Measurements from ENCODE around the gene SLU7.
"Not testable (repeated sequence)": the region's sequence is repeated elsewhere in the genome, so short reads cannot be mapped to it uniquely, and the experiment has no call there.

The SLU7 gene

DNA sequence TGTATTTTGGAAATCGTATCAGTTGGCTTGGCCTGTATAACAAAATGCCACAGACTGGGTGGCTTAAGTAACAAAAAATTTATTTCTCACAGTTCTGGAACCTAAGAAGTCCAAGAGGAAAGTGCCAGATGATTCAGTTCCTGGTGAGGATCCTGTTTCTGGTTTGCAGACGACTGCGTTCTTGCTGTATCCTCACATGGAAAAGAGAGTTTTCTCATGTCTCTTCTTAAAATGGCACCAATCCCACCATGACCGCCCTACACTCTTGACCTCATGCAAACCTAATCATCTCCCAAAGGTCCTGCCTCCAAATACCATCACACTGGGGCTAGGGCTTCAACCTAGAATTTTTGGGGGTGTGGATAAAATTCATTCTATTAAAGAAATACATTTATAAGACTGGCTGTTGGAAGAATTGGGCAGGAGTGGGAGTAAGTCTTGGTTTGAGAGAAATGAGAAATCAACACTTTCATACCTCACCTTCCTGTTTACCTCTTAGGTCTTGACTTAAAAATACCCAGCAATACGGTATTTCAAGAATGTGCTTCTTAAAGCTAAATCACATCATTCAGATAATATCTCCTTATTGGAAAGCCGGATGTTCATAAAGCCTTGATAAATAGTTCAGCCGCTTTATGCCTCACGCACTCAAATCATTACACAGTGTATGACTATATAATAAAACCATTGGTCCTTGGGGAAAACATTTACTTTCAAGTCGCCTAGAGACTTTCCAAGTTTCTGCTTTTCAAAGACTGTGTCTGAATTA is 31.5 kb upstream of the SLU7 start:
- no peak for DNase-seq

DNA sequence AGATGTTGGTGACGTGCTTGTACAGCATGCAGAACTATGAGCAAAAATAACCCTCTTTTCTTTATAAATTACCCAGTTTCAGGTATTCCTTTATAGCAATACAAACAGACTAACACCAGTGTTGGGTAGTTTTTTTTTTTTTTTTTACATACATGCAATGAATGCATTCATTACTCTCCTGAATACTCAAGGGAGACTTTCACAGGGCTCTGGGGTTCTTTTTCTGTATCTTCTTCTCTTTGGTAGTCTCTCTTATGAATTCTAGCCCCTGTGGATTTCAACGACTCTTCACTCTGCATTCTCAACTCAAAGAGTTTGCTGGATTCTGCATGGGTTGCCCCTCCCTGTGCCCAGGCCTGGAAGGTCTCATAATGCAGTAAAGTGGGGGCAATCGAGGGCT is 30.6 kb upstream of the SLU7 start:
- DNase-seq: no peak

DNA sequence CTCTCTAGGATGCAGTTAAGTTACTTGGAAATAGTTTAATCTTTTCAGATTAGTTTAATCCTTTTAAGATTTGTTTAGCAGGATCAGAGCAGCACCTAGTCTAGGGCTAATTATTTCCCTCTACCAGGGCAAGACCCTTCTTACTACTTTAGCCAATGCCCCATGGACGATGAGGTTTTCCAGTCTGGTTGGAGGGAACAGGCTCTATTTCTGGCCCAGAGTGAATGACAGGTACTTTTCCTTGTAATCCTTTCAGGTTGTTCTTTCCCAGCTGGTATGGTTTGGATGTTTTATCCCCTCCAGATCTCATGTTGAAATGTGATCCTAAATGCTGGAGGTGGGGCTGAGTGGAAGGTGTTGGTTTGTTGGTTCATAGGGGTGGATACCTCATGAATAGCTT is 30.0 kb upstream of the SLU7 start:
- no peak for DNase-seq

DNA sequence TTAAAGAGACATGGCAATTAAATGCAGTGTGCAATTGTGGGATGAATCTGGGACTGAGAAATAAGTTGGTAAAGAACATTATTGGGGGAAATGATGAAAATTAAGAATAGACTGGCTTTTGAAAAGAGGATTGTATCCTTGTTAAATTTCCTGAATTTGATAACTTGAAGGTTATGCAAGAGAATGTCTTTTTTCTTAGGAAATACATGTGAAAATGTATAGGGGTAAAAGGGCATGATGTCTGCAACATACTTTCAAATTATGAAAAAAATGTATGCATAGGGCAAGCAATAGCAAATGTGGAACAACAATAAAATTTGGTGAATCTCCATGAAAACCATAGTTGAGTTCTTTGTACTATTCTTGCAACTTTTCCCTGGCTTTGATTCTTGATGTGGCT is 26.9 kb upstream of the SLU7 start:
- DNase-seq: no peak

DNA sequence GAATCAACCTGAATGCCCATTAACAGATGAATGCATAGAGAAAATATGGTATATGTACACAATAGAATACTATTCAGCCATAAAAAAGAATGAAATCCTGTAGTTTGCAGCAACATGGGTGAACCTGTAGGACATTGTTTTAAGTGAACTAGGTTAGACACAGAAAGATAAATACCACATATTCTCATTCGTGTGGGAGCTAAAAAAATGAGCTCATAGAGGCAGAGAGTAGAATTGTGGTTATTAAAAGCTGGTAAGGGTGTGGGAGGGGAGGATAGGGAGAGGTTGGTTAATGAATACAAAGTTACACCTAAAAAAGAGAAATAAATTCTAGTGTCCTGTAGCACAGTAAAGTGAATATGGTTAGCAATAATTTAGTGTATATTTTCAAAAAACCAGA is 26.3 kb upstream of the SLU7 start:
- no peak for DNase-seq

DNA sequence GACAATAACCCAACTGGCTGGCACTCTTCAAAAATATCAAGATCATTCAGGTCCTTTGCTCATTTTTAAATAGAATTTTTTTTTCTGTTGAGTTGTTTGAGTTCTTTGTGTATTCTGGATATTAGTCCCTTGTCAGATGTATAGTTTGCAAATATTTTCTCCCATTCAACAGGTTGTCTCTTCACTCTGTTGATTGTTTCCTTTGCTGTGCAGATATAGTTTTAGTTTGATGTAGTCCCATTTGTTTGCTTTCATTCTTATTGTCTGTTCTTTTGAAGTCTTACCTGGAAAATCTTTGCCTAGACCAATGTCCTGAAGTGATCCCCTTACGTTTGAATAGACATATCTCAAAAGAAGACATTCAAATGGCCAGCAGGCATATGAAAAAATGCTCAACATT is 25.5 kb upstream of the SLU7 start:
- DNase-seq: no peak

DNA sequence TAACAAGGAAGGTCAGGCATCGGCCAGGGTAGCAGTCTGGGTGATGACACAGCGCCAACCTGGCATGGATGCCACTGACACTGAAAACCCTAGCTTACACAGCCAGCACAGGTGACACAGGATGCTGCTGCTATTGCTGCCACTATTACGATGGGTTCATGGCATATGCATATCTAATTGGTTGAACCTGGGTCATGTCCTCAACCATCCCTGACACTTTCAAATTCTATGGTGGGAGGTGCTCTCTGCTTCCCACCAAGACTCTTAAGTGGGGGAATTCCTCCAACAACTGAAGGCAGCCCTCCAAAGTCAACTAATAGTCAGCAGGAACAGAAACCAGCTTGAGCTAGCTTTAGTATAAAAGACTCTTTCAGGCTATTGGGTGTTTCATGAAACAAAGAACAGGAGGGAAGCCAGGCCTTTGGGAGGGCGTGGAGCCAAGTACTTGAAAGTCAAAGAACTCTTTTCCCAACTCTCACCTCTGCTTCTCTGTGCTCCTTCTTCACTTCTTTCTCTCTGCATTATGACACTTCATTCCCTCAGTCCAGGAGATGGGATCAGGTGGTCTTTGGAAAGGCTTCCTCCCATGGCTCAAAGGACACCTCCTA is 24.0 kb upstream of the SLU7 start:
- no peak for DNase-seq

DNA sequence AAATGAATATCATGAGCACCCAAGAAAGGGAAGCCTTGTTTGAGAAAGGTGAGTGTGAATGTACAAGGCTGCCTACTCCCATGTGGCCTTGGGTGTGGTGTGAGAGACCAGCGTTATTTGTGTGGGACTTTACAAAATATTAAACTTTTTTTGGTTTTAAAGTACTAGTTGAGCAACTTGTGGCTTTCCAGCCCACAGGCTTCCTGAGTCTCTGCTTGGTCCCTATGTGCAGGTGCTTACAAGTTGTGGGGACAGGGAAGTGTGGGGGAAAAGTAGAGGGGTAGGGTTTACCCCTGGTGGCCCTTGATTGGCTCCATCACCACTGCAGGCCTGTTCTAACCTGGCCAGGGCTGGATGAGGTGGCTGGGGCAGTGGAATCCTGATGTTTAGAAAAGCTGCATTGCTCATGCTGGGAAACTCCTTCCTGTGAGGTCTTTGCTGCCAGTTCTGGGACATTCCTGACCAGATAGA is 22.5 kb upstream of the SLU7 start:
- no peak for DNase-seq

DNA sequence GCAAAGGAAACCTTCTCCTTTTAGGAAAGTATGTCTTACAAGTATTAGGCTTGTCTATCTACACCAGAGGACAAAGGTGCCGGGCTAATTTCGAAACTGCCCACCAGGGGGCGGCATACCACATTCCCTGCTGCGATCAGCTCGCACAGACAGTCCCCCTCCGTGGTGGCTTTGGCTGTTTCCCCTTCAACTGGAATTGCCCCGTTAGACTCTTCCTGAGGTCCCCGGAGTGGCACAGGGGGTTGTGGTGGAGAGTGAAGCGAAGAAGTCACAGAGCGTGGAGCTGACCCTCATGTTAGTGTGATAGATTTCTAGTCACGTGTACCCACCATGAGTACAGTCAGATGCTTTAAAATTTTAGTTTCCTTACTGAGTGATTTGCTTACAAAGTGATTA is 20.3 kb upstream of the SLU7 start:
- DNase-seq: peak; percentile 75 to 93 (median 82)

DNA sequence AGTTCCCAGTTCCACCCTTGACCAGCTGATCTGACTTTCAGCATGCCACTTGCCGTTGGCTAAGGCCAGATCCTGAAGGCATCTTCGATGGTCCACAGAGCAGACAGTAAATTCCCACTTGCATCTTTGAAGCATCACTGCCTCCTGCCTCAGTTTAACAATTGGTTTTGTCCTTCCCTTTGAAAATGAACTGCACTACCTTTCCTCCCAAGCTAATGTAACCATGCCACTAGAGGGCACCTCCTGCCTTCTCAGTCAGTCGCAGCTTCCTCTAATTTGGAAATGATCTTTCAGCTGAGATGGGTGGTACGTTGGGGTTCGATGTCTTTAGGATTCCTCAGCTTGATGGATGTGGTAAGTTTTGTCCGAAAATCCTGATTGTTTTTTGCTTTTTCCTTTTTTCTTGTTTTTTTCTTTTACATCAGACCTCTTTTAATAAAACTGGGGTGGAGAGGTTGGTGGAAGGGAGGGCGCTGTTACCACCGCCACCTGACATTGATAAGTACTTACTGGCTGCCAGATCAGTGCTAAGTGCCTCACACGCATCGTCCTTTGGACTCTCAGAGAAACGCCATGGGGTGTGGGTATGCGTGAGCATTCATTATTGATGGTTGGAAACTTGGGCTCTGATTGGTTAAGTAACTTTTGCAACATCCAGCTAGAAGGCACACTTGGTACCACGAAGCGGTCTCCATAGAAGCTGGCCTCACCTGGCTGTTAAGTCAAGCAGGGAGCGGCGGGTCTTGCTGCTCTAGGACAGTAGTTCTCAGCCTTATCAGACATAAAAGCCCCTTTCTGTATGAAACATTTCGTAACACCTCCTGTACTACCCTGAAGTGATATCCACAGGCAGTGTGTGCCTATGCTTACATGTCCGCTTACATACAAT is 19.7 kb upstream of the SLU7 start:
- peak; percentile 30 to 46 (median 39) for DNase-seq

DNA sequence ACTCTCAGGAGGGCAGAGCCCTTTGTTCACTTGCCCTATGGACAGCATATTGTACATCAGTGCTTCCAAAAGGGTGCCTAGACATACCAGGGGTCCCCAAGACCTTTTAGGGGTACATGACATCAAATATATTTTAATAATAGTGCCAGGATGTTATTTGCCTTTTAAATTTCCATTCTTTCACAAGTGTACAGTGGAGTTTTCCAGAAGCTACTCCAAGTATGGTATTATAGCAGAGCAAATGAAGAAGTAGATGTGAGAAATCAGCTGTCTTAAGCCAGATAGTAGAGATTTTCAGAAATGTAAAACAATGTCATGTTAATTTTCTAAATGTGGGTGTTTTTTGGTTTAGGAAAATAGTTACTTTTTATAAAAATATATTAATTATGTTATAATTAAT is 18.4 kb upstream of the SLU7 start:
- no peak for DNase-seq

DNA sequence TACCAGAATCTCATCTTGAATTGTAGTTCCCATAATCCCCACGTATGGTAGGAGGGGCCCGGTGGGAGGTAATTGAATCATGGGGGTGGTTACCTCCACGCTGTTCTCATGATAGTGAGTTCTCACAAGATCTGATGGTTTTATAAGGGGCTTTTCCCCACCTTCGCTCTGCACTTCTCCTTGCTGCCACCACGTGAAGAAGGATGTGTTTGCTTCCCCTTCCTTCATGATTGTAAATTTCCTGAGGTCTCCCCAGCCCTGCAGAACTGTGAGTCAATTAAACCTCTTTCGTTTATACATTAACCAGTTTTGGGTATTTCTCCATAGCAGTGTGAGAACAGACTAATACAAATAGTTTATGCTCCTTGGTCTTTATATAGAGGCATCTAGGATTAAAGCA is 17.8 kb upstream of the SLU7 start:
- DNase-seq: not testable (repeated sequence)

DNA sequence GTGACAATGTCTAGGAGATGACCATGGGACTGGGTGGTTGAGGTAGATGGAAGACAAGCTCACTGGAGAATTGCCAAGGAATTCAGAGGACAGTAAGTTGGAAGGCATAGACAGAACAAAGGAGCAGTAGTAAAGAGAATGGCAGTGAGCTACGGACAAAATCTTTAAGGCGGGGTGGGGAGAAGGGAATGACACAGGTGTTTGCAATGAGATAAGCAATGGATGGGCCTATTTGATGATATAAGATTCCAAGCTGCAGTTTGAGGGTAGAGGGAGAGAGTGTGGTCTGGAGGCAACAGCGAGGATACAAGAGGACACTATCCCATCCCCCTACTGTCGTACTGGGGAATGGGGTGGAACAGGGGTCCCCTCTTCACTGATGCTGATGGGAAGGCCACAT is 17.1 kb upstream of the SLU7 start:
- DNase-seq: no peak

DNA sequence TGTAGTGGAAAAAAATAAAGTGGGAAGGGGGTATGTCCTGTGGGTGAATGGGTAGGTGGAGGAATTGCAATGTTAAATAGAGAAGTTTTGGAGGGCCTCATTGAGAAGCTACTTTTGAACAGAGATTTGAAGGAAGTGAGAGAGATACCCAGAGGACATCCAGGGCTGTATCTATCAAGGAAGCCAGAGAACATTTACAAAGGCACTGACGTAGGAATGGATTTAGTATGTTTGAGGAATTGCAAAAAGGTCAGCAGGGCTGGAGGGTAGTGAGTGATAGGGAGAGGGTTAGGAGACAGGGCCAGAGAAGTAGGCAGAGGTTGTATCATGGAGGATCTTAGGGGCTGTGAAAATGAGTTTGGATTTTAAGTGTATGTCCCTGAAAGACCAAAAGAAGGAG is 16.7 kb upstream of the SLU7 start:
- DNase-seq: no peak

DNA sequence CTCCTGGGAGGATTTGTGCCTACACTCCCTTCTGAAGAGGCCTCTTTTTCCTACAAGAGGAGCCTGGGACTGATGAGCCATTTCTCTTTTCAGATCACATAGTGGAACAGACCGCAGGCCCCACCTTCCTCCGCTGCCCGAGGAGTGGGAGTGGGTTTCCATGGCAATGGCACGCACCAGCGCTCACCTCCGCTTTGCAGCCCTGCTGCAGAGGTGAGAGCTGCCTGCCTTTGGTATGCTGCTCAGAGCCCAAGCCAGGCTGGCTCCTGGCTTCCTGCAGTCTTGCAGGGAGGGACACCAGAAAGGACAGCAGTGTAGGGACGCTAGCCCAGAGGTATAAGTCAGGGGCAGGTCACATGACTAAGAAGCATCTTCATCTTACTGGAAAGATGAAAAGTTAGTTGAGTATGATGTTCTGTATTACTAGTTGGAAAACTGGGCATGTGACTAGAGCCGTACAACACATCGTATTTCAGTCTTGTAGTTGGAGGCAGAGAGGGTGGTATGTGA is 15.2 kb upstream of the SLU7 start:
- DNase-seq: no peak

DNA sequence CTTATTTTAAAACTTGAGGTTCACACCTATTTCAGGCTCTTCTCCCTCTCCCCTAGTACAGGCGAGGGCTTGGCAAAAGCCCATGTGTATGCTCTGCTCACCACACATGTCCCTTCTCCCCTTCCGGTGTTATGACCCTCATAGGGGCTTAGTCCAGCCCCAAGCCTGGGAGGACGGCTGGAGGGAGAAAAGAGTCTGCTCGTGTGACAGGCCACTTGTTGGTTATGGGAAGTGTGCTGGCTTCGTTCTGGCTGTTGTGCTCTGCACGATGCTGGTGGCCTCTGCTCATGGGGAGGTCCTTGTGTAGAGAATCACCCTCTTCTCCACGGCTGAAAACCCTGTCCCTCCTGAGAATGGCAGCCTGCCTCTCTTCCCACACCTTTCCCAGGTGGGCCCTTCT is 13.9 kb upstream of the SLU7 start:
- DNase-seq: no peak

DNA sequence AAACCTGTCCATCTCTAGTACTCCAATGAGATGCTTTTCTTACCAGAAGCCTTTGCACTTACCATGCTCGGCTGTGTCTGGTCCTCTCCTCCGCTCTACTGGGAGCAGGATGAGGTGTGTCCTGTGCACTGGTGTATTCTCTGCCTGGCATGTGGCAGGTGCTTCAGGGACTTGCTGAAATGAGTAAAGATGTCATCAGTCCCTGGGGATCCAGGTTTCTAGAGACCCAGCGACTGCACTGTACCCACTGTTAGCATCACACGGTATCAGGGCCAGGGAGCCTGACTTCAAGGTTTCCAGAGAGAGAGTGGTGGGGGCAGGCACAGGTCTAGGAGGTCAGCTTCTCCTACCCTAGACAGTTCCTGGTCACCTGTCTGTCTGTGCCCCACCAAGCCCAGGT is 13.3 kb upstream of the SLU7 start:
- DNase-seq: no peak

DNA sequence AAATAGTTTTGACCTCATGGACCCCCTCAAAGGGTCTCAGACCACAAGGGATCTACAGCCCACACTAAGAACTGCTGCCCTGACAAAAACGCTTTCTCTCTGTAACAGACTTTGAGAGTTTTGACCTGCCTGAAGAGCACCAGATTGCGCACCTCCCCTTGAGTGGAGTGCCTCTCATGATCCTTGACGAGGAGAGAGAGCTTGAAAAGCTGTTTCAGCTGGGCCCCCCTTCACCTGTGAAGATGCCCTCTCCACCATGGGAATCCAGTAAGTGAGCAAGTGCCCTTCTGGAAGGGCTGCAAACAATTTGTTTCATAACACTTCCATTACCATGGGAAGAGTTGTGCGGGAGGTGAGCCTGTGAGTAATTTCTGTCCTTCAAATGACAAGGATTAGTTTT is 8.7 kb upstream of the SLU7 start:
- no peak for DNase-seq

DNA sequence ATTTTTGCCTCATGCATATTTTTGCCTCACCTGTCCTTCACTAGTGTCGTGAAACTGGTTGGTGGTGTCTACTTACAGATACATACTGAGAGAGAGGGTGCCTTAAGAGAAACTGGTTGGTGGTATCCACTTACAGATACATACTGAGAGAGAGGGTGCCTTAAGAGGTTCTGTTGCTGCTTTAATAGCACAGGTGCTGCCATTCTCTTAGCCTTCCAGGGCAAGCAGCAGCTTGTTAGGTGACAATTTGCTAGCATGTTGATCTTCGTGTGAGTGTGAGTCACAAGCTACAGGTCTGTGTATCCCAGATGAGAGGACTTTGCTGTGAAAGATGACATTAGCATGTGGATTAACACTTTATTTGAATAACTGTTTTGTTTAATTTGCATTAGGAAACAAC is 4.2 kb upstream of the SLU7 start:
- DNase-seq: no peak

DNA sequence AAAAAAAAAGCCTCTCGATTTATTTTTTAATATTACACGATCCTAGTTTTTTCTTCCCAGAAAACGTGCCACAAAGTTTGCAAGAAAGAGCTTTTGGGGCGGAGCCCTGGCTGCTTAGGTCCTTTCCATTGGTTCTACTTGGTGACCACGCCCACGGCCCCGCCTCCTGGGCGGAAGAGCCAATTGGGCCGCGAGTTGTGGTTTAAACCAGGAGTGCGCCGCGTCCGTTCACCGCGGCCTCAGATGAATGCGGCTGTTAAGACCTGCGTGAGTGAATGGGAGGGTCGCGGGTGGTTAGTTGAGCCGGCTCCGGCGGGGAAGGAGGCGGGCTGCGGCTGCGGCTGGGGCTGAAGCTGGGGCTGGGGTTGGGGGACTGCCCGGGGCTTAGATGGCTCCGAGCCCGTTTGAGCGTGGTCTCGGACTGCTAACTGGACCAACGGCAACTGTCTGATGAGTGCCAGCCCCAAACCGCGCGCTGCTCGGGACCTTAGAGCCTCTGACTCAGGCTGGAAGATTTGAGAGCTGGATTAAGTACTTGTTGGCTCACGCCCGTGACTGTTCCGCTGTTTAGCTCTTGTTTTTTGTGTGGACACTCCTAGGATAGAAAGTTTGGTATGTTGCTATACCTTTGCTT is 2.9 kb upstream of the SLU7 start, which contains the start of gene PTTG1:
Gene PTTG1, plus strand, starts transcription at position 231 of the 634 bp plus-strand sequence. CDS start 458 bp downstream, outside the sequence.
- peak; percentile 76 to 87 (median 80) for DNase-seq

DNA sequence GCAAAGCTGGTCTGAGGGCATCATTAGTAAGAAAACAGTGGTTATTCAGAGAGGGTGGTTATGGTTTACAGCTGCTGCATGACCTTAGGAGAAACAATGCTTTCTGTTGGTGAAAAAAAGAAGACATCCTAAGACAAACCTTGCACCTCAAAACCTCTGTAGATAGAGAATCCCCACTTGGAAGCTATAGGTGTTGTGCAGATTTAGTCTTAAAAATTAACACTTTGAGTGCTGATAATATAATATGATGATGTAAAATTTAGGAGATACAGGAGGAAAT is 1.4 kb upstream of the SLU7 start:
- no peak for DNase-seq

DNA sequence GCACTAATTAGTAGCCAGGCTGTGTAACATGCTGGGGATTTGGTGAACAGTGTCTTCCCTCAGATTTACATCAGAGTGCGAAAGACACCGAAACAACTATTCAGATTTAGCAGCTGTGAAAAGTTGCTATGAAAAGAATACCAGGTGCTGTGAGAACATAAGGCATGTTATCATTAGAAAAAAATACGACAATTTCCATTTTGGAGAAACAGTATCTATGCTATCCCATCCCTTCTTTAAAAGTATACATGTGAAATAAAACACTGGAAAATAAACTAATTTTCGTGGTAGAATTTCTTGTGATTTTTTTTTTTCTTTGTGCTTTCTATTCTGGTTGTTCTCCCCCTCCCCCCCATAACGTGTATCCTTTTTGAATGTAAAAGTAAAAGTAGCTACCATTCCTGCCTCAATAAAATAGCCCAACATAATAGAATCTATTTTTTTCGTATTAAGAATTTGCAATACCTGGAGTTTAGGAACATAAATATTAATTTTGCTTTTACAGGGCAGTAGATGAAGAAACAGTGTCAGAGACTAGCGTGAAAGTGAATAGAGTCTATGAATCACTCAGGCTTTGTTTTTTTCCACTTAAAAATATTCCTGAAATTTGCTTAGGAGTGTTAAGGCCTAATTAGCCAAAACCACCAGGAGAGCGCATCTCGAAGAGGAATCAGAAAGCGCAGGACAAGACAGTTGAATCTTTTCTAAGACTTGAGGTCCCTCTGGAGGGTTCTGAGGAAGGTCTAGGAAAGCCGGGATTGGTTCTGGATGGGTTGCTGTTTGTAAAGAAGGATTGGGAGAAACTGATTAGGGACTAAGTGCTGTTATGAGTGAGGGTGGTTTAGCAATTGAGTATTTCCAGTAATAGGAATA is 813 bp upstream of the SLU7 start:
- no peak for DNase-seq
